GM12891 (cell line): ENCODE data around the gene BICC1.

Source experiments
- POLR2AphosphoS5 ChIP-seq: IDR thresholded peaks from 2 replicates; pipeline ENCODE4 v1.6.1; 2011; ENCODE audit warnings: low read depth, low read length, control low read depth
- TAF1 ChIP-seq: IDR thresholded peaks from 2 replicates; pipeline ENCODE4 v1.6.1; 2011; ENCODE audit warnings: low read depth, low read length, control low read depth

DNA sequence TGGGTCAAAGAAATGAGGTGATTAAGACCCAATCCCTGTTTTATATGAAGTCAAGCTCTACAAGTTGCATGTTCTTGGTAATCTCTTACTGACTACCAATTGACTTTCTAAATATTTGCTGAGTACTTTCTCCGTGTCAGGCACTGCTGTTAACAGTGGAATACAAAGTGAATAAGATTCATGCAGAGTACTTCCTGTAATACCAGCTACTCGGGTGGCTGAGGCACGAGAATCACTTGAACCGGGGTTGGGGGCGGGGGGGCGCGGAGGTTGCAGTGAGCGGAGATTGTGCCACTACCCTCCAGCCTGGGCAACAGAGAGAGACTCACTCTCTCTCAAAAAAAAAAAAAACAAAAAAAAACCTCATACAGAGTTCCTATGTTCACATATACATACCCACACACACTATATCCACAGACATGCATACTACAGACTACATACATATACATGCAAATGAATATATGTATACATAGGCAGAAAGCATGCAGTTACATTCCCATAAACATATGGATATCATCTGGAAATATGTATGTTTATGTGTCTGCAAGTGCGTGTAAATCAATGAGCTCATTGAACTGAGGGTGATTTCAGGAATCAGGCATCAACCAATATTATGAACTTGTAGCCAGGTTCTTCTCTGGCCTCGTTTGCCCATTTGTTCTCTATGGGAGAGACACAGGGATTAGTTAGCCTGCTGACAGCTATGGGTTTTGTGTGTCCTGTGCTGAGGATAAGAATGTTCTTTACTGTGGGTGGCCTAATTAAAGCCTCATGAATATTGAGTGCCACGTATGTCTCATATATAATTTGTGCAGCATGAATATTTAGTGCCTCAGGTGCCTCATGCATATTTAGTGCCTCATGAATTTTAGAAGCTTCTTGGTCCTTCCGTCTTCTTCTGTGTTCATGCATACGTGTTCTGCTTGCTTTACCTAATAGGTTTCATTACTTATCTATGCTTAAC is 73.9 kb downstream of the BICC1 start:
- TF ChIP-seq TAF1, result no peak
- no peak for TF ChIP-seq POLR2AphosphoS5
